HL-60 (cell line): ENCODE measurements around the gene ITGBL1.

Experiments
- DNase-seq, 2 experiments: peaks; one replicate each; pipeline ENCODE4 v3.0.0-alpha.2; 2010 to 2020; ENCODE audit warnings: low read depth in 1 of 2, low spot score in 1 of 2
- H3K27ac ChIP-seq: fragments of 250-450 bp; sonication (Bioruptor Pico); replicated peaks from 2 replicates; pipeline ENCODE4 v1.5.1; 2020; ENCODE audit warnings: mild to moderate bottlenecking, moderate library complexity
- H3K27me3 ChIP-seq: fragments of 250-450 bp; sonication (Bioruptor Pico); 2 replicates; pipeline ENCODE4 v1.5.1; 2021; ENCODE audit warnings: mild to moderate bottlenecking, moderate library complexity; ENCODE audit not compliant: insufficient read depth, poor library complexity, severe bottlenecking
- H3K4me3 ChIP-seq: replicated peaks from 2 replicates; pipeline ENCODE4 v1.5.1; 2011; ENCODE audit warnings: mild to moderate bottlenecking, control low read depth, low read length; ENCODE audit not compliant: insufficient read depth
- GABPA ChIP-seq: IDR thresholded peaks from 2 replicates; pipeline ENCODE4 v1.6.1; 2012; ENCODE audit warnings: low read depth
- POLR2AphosphoS5 ChIP-seq: IDR thresholded peaks from 2 replicates; pipeline ENCODE4 v1.6.1; 2012; ENCODE audit warnings: low read depth
- SPI1 ChIP-seq: IDR thresholded peaks from 2 replicates; pipeline ENCODE4 v1.6.1; 2012; ENCODE audit warnings: low read depth, mild to moderate bottlenecking, borderline replicate concordance
- long read RNA-seq: library from polyadenylated mRNA; unstranded; transcript quantifications from one replicate; pipeline ENCODE4 v2.0.0, GENCODE V29; 2020
- TF ChIP-seq, protein P1 (sequence below): IDR thresholded peaks from one replicate; pipeline ENCODE4 v1.5.1; 2011; ENCODE audit warnings: low read length, control low read depth, inconsistent platforms; ENCODE audit not compliant: insufficient read depth
- TF ChIP-seq, protein P2 (sequence below): IDR thresholded peaks from 2 replicates; pipeline ENCODE4 v1.6.1; 2012; ENCODE audit warnings: low read depth; ENCODE audit not compliant: insufficient replicate concordance

ITGBL1 gene, protein sequence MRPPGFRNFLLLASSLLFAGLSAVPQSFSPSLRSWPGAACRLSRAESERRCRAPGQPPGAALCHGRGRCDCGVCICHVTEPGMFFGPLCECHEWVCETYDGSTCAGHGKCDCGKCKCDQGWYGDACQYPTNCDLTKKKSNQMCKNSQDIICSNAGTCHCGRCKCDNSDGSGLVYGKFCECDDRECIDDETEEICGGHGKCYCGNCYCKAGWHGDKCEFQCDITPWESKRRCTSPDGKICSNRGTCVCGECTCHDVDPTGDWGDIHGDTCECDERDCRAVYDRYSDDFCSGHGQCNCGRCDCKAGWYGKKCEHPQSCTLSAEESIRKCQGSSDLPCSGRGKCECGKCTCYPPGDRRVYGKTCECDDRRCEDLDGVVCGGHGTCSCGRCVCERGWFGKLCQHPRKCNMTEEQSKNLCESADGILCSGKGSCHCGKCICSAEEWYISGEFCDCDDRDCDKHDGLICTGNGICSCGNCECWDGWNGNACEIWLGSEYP
- long read RNA-seq: 0 reads

DNA sequence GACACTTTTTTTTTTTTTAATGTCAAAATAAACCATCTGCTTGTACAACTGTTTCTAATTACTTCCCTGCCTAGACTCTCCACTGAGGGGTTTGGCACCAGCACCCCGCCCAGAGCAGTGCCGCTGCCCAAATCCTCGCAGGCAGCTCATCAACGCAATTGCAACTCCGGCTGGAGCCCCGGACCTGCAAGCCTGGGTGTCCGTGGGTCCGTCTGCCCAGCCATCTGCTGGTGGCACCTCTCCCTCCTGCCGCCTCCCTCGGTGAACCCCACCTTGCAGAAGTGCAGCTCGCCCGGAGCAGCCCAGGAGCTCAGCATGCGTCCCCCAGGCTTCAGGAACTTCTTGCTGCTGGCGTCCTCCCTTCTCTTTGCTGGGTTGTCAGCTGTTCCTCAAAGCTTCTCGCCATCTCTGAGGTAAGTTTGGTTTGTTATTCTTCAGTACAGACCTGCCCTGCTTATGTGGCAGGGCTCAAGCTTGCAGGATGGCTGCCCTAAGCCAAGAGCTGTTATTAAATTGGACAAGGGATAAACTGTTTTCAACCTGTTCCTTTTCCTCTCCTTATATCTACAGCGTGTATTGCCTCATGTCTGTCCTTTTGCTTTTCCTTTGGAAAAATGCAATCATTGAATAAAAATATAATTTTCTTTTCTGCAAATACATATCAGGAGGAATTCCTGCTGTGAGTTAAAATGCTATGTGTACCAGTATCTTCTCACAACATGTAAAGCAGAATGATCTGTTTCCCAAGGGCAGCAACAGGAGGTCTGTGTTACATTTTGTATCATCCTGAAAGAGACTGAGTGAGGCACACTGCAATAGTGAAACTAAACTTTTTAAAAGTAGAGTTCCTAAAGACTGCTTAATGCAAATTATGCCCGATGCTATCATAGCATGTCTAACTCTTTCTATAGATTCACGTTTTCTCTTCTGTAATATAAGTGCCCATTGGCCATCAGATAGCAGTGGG, at the start of gene ITGBL1:
Gene ITGBL1 (plus strand): TSS at position 157 of the 967 bp plus-strand sequence. CDS start 159 bp downstream, at position 316.
- DNase-seq: no peak
- Histone ChIP-seq H3K27ac (no peak within 1 kb of the TSS), H3K27me3 (peaks cover 19% of the 10 kb centered on the region), H3K4me3 (no peak within 1 kb of the TSS)
- no peak for TF ChIP-seq GABPA
- TF ChIP-seq, protein P1, sequence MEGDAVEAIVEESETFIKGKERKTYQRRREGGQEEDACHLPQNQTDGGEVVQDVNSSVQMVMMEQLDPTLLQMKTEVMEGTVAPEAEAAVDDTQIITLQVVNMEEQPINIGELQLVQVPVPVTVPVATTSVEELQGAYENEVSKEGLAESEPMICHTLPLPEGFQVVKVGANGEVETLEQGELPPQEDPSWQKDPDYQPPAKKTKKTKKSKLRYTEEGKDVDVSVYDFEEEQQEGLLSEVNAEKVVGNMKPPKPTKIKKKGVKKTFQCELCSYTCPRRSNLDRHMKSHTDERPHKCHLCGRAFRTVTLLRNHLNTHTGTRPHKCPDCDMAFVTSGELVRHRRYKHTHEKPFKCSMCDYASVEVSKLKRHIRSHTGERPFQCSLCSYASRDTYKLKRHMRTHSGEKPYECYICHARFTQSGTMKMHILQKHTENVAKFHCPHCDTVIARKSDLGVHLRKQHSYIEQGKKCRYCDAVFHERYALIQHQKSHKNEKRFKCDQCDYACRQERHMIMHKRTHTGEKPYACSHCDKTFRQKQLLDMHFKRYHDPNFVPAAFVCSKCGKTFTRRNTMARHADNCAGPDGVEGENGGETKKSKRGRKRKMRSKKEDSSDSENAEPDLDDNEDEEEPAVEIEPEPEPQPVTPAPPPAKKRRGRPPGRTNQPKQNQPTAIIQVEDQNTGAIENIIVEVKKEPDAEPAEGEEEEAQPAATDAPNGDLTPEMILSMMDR: no peak
- TF ChIP-seq SPI1: no peak
- TF ChIP-seq POLR2AphosphoS5: no peak
- TF ChIP-seq, protein P2, sequence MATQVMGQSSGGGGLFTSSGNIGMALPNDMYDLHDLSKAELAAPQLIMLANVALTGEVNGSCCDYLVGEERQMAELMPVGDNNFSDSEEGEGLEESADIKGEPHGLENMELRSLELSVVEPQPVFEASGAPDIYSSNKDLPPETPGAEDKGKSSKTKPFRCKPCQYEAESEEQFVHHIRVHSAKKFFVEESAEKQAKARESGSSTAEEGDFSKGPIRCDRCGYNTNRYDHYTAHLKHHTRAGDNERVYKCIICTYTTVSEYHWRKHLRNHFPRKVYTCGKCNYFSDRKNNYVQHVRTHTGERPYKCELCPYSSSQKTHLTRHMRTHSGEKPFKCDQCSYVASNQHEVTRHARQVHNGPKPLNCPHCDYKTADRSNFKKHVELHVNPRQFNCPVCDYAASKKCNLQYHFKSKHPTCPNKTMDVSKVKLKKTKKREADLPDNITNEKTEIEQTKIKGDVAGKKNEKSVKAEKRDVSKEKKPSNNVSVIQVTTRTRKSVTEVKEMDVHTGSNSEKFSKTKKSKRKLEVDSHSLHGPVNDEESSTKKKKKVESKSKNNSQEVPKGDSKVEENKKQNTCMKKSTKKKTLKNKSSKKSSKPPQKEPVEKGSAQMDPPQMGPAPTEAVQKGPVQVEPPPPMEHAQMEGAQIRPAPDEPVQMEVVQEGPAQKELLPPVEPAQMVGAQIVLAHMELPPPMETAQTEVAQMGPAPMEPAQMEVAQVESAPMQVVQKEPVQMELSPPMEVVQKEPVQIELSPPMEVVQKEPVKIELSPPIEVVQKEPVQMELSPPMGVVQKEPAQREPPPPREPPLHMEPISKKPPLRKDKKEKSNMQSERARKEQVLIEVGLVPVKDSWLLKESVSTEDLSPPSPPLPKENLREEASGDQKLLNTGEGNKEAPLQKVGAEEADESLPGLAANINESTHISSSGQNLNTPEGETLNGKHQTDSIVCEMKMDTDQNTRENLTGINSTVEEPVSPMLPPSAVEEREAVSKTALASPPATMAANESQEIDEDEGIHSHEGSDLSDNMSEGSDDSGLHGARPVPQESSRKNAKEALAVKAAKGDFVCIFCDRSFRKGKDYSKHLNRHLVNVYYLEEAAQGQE: no peak

DNA sequence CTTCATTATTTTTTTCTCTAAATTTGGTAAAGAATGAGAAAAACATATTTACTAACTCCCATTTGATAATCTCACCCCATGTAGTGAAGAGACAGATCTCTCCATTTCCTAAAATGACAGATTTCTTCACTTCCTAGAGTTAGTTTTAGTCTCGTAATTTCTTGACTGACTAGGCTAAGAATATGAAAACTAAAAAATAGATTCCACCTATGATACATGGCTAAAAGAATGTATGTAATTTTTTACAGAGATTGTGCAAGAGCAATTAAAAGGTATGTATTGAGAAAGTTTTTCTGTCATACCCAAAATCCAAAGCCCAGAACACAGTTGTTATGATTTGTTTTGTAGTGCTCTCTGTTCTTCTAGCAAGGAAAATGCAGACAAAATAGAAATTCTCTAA, 45.7 kb upstream of the ITGBL1 start:
- no peak overlapping the region for H3K4me3 ChIP-seq
- TF ChIP-seq SPI1 (no peak), GABPA (no peak), POLR2AphosphoS5 (no peak)
- TF ChIP-seq, protein P2: no peak
- TF ChIP-seq, protein P1: no peak
- H3K27ac ChIP-seq: no peak overlapping the region
- H3K27me3 ChIP-seq: no peaks in the 10 kb centered on the region
- no peak for DNase-seq

DNA sequence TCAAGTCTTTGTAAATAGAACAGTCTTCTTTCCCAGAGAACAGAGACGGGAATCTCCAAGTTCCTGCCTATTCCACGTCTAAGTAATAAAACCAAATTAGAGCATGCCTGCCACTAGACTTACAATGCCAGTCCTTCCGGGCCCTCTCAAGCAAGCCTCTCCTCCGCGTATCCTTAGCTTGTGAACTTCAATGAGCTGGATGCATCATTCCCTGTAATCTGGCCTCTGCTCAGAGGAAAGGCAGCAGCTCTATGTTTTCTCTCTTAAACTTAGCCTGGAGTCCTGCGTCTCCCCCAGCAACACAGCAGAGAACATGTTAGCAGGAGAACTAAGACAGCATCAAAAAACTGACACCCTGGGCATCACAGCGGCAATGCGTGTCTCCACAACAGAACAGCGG, 44.3 kb upstream of the ITGBL1 start:
- Histone ChIP-seq H3K27ac (no peak overlapping the region), H3K27me3 (no peaks in the 10 kb centered on the region), H3K4me3 (no peak overlapping the region)
- TF ChIP-seq POLR2AphosphoS5 (no peak), SPI1 (no peak), GABPA (no peak)
- TF ChIP-seq, protein P2: no peak
- TF ChIP-seq, protein P1: no peak
- no peak for DNase-seq
